ENCODE data around the gene LRTM2.

The LRTM2 gene

DNA sequence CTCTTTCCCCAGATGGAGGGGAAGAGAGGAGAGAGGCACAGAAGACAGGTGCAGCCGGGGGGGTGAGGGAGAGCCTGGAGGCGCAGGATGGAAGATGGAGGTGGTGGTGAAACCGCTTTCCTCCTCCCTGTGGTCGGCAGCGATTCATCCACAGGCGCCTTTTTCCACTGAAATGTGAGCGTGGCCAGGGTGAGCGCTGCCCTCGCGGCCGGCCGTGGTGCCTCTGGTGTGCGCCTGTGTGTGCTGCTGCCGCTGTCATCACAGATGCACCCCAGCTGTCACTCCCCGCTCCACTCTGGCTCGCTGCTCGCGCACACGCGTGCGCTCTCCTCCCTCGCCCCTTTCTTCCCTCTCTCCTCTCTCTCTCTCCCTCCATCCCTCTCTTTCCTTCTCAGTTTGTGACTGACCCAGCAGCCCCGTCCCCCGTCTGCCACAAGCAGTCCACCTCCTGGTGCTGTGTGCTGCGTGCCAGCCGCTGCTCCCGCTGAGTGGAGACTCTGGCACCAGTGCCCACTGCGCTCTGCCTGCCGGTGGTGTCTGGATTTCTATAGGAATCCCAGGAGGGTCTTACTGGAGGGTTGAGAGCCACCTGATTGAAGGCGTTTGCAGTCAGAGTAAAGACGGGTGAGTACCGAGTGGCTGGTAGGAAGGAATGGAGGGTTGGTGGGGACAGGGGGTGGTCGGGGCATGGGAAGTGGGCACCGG, at the start of gene LRTM2:
Gene LRTM2 (plus strand): TSS at position 375 of the 705 bp plus-strand sequence. CDS start 7,584 bp downstream, outside the sequence.
- DNase-seq: no peak

DNA sequence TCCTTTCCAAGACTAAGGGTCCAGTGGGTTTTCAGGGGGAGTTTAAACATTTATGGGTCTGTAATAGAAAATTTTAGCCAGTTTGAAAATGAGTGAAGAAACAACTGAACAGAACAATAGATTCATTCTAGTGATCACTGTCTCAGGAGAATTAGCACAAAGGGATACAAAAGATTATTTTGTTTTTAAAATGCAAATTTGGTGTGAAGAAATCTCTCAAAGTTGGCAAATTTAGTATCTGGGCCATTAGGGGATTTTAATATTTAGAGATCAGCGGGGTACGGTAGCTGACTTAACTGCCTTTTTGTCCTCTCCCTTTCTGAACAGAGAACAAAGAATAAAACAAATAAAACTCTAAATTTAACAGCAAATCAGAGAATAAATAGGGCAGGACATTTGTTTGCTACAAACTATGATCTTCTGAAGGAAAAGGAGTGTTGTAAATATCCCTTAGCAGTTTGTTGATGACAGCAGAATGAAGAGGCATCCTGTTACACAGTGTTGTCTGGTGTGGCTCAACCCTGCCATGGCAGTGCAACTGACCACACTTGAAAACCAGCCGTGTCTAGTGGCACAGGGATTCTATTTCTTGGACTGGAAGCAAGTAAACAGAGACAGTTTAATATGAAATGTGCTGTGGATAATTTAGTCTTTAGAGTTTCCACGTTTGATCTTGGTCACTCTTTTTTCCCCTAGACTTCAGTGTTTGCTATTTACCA, 46.3 kb upstream of the LRTM2 start:
- DNase-seq: no peak

DNA sequence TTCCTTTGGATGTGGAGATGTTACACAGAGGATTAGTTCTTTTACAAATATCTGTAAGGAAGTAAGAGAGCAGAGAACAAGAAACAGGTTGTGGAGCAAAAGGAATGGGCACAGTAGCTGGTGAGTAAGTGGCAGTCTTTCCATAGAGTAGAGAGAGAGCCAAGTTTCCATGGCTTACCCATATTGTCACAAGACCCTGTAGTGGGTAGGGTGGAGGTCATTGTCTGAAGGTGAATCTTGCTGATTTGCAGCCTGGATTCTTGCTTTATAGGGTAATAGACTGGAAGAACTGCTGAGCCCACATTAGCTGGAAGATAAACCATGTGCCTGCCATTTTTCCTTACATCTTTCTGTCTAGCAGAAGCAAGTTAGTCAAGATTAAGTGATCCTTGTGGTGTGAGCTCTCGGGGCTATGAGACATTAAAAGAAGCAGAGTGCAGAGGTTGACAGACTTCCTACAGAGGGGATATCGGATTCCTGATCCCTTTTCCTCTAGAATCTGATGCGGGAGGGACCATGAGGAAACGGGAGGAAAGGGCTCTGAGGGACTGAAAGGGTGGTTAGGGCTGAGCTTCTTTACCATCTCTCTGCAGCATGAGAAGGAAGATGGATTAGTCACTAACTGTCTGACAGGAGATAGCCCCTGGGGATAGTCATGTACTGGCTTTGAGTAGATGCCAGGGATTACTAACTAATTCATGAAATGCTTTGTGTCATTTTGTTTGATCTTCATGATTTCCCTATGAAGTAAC, 44.0 kb upstream of the LRTM2 start:
- no peak for DNase-seq

DNA sequence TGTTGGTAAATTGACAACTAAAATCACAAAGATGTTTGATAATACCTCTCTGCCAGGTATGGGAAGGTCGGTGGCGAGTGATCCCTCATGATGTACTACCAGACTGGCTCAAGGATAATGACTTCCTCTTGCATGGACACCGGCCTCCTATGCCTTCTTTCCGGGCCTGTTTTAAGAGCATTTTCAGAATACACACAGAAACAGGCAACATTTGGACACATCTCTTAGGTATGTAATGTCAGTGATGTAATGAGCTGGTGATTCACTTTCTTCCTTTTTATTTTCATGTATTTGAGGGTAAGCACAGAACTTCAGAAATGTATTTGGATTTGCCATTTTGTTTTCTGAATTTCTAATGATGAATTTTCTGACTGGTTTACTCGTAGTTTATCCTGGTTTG, 42.6 kb upstream of the LRTM2 start:
- DNase-seq: no peak

DNA sequence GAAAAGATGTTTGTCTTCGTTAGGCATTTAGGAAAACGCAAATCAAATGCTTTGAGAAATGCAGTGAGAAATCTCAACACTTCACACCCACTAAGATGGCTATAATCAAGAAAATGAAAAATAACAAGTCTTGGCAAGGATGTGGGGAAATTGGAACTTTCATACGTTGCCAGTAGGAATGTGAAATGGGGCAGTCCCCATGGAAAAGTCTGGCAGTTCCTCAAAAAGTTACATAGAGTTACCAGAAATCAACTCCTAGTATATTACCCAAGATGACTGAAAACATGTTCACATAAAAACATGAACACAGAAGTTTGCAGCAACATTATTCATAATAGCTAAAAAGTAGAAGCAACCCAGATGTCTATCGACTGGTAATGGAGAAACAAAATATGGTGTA, 41.5 kb upstream of the LRTM2 start:
- DNase-seq: no peak

DNA sequence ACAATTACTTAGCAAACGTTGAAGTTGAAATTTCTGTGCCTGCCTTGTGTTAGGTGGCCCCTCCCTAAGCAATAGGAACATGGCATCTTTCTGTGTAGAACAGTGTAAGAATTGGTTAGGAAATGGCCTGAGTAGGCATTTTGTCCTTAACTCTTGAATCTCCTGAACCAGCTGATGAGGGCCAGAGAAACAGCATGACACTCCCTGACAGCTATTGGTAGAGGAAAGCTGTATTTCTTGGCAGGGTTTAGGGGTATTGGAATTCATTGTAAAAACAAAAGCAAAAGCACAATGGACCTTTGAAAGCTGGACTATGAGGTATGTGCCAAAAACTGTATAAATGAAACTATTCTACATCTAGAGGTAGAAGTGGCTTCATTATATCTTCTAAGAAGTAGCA, 40.6 kb upstream of the LRTM2 start:
- DNase-seq: no peak

DNA sequence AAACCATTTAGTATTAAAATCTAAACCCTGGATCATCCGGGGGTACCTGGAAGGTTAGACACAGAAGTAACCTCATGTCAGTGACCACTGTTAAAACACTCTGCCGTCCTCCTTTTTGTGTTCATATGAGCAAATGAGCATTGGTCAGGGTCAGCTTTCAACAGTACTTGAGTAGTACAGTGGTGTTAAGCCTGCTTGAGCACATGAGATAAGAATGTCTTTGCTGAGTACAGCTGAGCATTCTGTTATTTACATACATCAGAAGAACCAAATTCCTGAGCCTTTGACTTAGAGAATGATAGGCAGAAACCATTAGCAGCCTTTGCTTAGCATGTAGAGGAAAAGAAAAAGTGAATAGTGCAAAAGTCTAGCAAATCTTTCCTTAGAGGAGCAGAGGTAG, 38.6 kb upstream of the LRTM2 start:
- no peak for DNase-seq

DNA sequence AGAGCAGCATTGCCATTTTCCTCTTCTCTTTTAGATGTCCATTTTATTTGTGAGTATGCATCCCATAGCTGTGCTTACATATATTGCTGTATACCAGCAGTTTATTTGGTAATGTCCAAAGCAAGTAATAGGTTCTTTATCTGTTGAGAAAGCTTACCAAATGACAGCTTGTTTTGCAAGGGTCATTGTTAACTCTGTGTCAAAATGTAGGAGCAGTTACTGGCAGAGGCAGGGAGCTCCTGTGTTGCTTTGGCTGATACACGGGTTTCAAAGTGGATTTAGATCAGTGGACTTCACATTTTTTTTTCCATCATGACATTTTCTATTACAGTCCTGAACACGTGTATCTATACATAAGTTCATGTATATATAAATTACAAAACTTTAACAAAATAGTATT, 38.1 kb upstream of the LRTM2 start:
- no peak for DNase-seq

DNA sequence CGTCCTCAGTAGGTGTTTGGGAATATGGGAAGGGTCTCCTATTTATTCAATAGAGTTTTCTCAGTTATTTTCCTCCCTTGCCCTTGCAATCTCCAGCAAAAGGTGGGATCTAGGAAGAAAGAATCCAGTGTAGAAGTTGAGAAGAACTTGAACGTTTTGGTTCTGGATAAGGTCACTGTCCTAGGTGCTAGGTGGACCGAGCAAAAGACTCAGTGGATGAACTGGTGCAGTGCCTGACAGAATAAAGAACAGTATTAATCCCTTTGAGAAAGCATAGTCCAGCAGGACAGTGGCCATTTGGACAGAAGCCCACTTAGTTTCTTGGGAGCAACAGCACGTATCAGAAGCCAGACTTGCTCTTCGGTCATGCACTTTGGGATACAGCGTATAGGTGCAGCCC, 32.7 kb upstream of the LRTM2 start:
- no peak for DNase-seq

DNA sequence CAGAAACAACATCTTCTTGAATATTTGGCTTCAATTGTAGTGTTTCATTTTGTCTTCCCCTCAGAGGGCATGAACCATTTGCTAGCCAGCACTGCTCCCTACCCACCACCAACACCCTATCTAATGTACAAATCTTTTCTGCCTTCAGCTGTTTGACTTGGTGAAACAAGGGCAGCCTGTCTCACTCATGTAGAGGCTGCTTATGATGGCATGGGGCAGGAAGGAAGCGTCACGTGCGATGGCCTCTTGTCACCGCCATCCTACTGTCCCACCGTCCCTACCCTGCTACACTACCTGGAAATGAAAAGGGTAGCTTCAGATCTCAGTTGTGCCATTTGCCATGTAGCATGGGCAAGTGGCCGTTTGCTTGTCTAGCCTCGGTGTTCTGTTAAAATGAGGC, 29.9 kb upstream of the LRTM2 start:
- DNase-seq: no peak

DNA sequence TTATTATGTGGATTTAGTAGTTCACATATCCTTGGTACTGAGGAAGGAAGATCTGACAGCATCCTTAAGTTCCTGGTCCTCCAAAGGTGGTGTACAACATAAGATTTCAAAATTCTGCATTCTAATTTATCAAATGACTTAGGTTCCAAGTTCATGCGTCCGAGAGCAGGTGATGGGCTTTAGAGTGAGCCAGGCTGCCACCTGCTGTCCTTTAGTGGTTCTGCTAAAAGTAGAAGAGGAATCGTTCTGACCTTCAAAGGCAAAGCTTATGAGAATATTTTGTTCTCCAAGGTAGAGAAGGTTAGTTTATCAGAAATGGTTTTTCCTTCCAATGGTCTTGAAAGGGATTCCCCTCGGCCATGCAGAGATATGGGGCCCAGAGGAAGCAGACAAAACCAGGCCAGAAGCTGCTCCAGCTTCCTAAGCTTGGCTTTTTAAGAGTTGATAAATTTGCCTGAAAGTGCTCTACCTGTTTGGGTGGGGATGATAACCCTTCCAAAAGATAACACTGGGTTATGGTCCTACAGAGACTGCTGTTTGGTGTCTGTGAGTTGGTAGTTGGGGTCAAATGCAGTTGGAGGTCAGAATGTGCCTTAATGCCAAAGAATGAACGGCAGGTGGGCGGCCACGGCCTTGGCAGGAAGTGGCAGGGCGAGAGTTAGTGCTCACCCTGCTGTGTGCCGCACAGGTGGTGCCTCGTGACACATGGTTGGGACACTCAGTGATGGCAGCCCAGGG, 29.1 kb upstream of the LRTM2 start:
- peak; percentile 53 for DNase-seq

DNA sequence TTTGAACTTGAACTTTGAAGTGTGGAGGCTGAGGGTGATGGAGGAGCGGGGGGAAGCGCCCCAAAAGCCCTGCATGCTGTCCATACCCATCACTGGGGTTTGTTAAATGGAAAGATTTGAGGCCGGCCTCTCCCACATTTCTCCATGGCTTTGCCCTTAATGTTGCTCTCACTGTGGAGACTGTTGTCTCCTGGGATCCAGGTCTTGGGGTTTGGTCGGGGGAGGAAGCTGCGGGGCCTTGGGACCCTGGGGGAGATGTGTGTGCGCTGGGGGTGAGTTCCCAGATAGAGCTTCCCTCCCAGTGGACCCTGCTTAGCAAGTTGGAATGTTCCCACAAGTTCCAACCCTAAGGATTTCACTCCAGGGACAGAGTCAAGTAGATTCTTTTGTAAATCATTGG, 28.0 kb upstream of the LRTM2 start:
- no peak for DNase-seq

DNA sequence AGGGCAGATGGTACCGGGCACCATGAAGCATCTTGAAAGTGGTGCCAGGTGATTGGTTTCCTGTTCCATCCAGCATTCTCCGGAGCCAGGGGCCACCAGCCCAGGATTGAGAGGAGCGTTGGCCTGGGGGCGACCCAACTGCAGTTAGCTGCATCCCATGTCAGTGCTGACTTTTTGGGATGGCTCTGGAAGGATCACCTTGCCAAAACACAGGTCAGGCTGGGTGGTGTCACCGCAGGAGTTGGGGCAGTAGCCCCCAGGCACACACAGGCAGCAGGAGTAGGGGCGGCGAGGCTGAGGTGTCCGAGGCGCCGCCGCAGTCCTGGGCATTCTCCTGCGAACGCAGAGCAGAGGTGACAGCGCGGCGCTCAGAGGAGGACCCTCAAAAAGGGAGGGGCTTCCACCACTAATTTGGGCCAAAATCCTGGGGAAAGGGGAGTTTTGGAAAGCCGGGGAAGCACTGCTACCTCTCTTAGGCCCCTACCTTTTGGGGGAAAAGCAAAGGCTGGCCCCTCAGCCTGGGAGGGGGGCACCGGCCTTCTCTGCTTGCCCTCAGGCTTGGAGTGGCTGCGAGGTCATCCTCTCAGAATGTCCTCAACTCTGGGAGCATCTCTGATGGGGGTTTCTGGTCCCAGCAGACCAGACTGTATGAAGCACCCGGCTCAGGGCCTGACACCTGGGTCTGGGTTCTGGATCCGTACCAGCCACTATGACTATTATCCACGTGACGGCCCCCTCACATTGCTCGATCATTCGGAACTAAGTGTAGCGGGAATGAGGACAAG, 26.7 kb upstream of the LRTM2 start:
- DNase-seq: no peak

DNA sequence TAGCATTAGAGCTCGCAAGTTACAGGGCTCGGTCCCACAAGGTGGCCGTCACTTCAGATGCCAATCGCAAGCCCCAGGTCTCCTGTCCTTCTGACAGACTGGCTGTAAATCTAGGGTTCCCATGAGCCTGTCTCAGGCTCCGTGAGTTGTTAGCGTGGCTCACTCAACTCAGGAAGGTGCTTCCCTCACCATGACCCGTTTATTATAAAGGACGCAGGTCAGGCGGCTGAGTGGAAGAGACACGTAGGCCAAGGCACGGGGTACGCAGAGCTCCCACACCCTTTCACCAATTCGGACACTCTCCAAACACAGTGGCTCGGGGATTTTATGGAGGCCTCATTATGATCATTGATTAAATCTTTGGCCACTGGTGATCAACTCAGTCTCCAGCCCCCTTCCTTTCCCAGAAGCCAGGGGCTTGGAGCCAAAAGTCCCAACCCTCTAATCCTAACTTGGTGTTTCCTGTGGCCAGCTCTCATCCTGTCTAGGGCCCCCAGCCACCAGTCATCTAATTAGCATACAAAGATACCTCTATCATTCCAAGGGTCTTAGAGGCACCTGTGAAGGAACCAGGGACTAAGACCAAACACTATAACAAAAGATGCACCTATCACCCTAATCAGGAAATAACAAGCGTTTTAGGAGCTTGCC, 25.8 kb upstream of the LRTM2 start:
- no peak for DNase-seq

DNA sequence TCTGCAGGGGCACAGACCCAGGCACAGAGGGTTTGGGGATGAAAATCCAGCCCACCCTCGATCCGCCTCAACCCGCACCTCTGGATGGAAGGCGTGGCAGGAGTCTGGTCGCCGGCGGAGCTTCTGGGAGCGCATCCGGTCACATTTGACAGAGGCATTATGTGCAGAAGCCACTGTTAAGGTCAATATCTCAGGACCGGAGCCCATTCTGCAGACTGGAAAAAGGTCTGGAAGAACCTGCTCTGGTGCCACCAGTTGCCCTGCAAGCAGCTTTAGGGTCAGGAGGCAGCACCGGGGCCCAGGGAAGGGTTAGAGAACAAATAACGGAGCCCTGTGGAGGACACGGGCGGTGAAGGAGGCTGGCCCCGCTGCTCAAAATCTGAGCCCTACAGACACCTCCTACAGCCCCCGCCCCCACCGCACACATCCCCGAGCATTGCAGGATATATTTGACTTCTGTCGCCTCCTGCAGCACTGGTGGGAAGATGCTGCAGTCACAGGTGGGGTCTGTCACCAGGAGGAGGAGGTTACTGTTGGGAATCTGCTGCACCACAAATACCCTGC, 25.1 kb upstream of the LRTM2 start:
- DNase-seq: no peak

DNA sequence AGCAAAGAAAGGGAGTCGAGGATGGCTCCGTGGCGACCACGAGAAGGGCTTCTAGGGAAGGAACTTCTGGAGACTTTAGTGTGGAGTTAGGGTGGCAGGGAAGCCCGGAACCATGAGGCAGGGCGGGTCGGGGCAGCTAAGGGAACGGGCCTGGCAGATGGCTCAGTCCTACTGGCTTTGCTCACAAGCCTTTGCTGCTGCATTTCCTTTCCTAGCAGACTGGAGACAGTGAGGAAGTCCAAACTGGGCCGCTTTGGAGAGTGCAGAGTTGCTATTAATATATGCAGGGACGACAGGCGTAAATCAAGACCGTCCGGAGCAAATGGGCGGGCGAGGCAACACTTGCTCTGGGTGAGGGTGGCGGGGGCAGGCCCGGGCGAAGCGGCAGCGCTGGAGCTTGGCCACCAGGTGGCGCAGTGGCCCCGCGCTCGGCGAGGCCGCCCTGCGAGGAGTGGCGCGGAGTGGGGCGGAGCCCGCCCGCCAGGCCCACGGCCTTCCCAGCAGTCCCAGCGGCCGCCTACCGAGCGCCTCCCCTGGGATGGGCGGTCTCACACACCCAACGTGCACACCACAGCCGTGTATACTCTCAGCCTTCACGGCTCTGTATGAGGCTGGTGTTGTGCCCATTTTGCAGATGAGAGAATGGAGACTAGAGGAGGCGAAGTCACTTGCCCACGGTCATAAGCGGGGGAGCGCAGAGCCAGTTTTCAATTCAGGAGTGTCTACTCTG, 24.4 kb upstream of the LRTM2 start:
- DNase-seq: peak; percentile 92

DNA sequence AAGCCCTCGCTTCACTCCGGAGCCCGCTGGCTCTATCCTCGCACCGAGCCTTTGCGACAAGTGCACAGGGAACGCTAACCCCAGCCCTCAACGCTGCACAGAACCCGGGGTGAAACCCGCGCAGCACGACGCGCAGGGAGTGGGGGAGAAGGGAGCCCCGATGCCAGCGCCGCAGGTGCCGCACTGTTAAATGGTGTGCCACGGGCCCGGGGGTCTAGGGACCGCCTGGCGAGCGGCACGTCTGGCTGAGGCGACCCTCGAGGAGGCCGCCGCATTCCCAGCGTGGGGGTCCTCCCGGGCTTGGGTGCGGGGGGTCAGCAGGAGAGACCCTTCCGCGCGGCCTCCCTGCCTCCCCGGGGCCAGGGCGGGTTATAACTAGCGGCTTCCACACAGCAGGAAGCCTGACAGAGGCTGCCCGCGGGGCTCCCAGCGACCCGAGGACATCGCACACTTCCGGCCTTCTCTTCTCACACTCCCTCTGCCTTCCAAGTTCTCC, 23.8 kb upstream of the LRTM2 start:
- no peak for DNase-seq

DNA sequence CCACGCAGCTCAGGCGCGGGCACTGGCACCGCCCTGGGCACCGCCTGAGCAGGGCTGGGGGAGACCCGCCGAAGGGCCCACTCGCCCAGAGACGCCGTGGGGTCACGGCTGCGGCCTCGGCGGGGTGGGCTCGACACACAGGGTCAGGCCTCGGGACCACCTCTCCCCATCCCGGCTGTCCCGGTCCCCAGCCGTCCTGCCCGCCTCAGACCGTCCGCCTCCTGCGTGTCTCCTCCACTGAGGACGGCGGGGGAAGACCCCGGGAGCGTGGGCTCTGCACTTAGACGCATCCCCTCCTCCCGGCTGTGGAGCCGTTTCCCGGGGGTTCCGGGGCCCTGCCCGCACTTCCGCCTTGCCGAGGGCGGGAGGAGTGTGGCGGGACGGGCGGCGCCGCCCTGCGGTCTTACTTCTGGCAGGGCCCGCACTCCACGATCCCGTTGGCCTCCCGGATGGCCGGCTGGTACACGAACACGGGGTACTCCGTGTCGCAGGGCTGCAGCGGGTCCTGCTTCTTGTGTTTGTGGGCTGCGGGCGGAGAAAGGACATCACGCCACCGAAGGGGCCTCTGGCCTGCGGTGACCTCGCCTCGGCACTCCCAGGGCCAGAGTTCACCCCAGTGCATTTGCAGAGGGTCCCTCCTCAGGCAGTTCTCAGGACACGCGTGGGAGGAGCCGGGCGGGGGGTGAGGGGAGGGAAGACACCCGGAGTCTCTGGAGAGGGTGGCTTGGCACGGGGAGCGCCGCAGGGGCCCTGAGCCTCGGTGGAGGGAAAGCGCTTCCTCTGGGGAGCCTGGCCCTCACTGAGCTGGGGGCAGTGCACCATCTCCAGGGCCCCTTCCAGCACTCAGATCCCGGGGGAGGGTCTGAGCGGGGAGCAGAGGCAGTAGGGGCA, 23.1 kb upstream of the LRTM2 start:
- peak; percentile 60 for DNase-seq

DNA sequence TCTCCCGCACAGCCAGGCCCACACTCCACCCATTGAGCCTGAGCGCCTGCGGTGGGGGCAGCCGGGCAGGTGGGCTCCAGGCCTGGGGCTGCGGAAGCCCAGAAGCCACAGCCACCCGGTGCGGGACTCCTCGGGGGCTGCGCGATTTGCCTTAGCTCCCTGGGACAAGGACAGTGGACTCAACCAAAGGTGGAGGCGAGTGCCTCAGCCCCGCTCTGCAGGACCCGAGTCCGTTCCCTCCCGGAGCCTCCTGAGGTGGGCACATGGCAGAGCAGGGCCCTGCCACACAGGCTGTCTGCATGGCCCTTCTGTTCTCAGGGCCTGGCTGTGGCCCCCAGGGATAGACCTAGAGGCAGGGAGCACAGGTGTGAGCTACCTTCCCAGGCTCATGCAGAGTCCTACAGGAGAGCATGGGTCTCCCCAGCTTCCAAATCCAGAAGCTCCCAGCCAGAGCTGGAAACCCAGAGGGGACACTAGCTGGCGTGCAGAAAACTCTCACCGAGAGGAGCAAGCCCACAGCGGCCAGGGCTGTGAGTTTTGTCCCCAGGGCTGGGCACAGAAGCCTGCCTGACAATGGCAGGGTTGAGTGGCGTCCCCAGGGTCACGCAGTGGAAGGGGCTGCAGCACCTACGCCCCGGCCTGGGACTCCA, 22.2 kb upstream of the LRTM2 start:
- no peak for DNase-seq
